ENCODE results near the gene KLLN.

DNA sequence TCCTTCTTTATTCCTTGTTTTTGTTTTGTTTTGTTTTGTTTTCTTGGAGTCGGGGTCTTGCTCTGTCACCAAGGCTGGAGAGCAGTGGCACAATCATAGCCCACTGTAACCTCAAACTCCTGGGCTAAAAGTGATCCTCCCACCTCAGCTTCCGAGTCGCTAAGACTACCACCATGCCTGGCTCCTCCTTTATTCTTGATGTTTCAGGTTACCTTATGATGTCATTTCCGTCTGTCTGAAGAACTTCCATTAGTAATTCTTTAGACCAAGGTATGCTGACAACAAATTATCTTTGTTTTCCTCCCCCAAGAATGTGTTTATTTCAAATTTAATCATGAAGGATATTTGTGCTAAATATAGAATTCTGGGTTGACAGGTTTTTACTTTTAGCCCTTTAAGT lies 27.2 kb downstream of the KLLN start:
- TF ChIP-seq, protein P1, sequence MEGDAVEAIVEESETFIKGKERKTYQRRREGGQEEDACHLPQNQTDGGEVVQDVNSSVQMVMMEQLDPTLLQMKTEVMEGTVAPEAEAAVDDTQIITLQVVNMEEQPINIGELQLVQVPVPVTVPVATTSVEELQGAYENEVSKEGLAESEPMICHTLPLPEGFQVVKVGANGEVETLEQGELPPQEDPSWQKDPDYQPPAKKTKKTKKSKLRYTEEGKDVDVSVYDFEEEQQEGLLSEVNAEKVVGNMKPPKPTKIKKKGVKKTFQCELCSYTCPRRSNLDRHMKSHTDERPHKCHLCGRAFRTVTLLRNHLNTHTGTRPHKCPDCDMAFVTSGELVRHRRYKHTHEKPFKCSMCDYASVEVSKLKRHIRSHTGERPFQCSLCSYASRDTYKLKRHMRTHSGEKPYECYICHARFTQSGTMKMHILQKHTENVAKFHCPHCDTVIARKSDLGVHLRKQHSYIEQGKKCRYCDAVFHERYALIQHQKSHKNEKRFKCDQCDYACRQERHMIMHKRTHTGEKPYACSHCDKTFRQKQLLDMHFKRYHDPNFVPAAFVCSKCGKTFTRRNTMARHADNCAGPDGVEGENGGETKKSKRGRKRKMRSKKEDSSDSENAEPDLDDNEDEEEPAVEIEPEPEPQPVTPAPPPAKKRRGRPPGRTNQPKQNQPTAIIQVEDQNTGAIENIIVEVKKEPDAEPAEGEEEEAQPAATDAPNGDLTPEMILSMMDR (conservative IDR thresholded peaks at IDR 0.05; ENCODE audit: low read depth, low read length) = no peak
- TF ChIP-seq EZH2 (IDR thresholded peaks at IDR 0.05; ENCODE audit: low read length, unreplicated experiment) (no peak), EZH2phosphoT487 (IDR thresholded peaks at IDR 0.05; ENCODE audit: borderline replicate concordance, low read length) (no peak)

All from PC-3 (cell line).